IPS-20b (cell line): Measurements from ENCODE around the gene TNFRSF19.

Experiments
- H3K27ac ChIP-seq: one replicate; pipeline ENCODE4 v1.5.1; 2013; ENCODE audit warnings: low read length
- H3K27me3 ChIP-seq: 2 replicates; pipeline ENCODE4 v1.6.1; 2013; ENCODE audit warnings: mild to moderate bottlenecking, low read length, inconsistent platforms; ENCODE audit not compliant: insufficient read depth
- H3K36me3 ChIP-seq: 2 replicates; pipeline ENCODE4 v1.6.1; 2013; ENCODE audit warnings: low read depth, mild to moderate bottlenecking, inconsistent platforms, low read length, moderate library complexity; ENCODE audit not compliant: insufficient read depth
- H3K4me1 ChIP-seq: 2 replicates; pipeline ENCODE4 v1.6.1; 2013; ENCODE audit warnings: mild to moderate bottlenecking, control low read depth, inconsistent platforms, low read length, moderate library complexity; ENCODE audit not compliant: insufficient read depth
- H3K4me3 ChIP-seq: 2 replicates; pipeline ENCODE4 v1.5.1; 2013; ENCODE audit warnings: mild to moderate bottlenecking, low read length, inconsistent platforms
- H3K9ac ChIP-seq: 2 replicates; pipeline ENCODE4 v1.6.1; 2013; ENCODE audit warnings: low read depth, mild to moderate bottlenecking, inconsistent platforms, low read length, moderate library complexity
- H3K9me3 ChIP-seq: 2 replicates; pipeline ENCODE4 v1.6.1; 2013; ENCODE audit warnings: mild to moderate bottlenecking, low read depth, low read length, inconsistent platforms; ENCODE audit not compliant: insufficient read depth

Gene TNFRSF19

GRCh38 chr13:23697772-23698313 lies 127.6 kb downstream of the TNFRSF19 start:
- Histone ChIP-seq H3K4me3 (no peak overlapping the region), H3K9ac (no peak overlapping the region), H3K27me3 (no peaks in the 10 kb centered on the region), H3K4me1 (no peaks in the 10 kb centered on the region), H3K36me3 (no peaks in the 10 kb centered on the region), H3K9me3 (no peaks in the 10 kb centered on the region), H3K27ac (no peak overlapping the region)

DNA sequence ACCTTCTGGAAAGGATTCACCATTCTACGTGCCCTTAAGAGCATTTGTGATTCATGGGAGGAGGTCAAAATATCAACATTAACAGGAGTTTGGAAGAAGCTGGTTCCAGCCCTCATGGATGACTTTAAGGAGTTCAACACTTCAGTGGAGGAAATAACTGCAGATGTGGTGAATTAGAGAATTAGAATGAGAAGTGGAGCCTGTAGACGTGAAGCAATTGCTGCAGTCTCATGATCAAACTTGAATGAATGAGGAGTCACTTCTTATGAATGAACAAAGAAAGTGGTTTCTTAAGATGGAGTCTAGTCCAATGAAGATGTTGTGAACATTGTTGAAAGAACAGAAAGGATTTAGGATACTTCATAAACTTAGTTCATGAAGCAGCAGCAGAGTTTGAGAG lies 129.1 kb downstream of the TNFRSF19 start:
- no peaks in the 10 kb centered on the region for H3K36me3 ChIP-seq

GRCh38 chr13:23701186-23701585 lies 131.0 kb downstream of the TNFRSF19 start:
- no peaks in the 10 kb centered on the region for H3K9me3 ChIP-seq
- no peaks in the 10 kb centered on the region for H3K36me3 ChIP-seq
- H3K27ac ChIP-seq = no peak overlapping the region
- no peaks in the 10 kb centered on the region for H3K4me1 ChIP-seq
- H3K27me3 ChIP-seq = no peaks in the 10 kb centered on the region
- H3K4me3 ChIP-seq = no peak overlapping the region
- H3K9ac ChIP-seq = no peak overlapping the region

More for the DNA sequence above, 129.1 kb downstream of the TNFRSF19 start:
- Histone ChIP-seq H3K9ac (no peak overlapping the region), H3K27me3 (no peaks in the 10 kb centered on the region), H3K4me3 (no peak overlapping the region), H3K27ac (no peak overlapping the region), H3K4me1 (no peaks in the 10 kb centered on the region), H3K9me3 (no peaks in the 10 kb centered on the region)

DNA sequence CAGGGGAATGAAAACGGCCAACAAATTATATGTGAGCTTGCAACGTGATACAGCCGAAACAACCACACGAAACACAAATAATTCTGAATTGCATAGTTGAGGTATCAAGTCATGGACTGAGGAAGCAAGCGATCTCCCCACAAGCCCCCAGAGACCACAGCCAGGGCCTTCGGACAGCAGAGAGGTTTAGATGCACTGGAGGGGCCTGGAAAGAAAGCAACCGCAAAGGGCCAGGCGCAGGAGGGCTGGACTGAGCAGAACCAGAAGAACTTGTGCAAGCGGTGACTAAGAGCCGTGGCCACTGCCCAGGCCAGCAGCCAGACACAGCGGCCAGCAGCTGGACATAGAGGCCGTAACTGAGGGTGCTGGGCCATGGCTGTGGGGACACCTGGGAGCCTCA lies 131.4 kb downstream of the TNFRSF19 start:
- no peaks in the 10 kb centered on the region for H3K36me3 ChIP-seq
- no peaks in the 10 kb centered on the region for H3K27me3 ChIP-seq
- H3K4me3 ChIP-seq = no peak overlapping the region
- no peaks in the 10 kb centered on the region for H3K4me1 ChIP-seq
- H3K27ac ChIP-seq = no peak overlapping the region
- H3K9ac ChIP-seq = no peak overlapping the region
- H3K9me3 ChIP-seq = no peaks in the 10 kb centered on the region

GRCh38 chr13:23703246-23703860 lies 133.1 kb downstream of the TNFRSF19 start:
- Histone ChIP-seq H3K36me3 (no peaks in the 10 kb centered on the region), H3K4me1 (no peaks in the 10 kb centered on the region), H3K9ac (no peak overlapping the region), H3K27ac (no peak overlapping the region), H3K9me3 (no peaks in the 10 kb centered on the region), H3K27me3 (no peaks in the 10 kb centered on the region), H3K4me3 (no peak overlapping the region)

GRCh38 chr13:23705583-23705982 lies 135.4 kb downstream of the TNFRSF19 start:
- Histone ChIP-seq H3K4me3 (no peak overlapping the region), H3K27ac (no peak overlapping the region), H3K9me3 (no peaks in the 10 kb centered on the region), H3K4me1 (no peaks in the 10 kb centered on the region), H3K9ac (no peak overlapping the region), H3K36me3 (no peaks in the 10 kb centered on the region), H3K27me3 (no peaks in the 10 kb centered on the region)

DNA sequence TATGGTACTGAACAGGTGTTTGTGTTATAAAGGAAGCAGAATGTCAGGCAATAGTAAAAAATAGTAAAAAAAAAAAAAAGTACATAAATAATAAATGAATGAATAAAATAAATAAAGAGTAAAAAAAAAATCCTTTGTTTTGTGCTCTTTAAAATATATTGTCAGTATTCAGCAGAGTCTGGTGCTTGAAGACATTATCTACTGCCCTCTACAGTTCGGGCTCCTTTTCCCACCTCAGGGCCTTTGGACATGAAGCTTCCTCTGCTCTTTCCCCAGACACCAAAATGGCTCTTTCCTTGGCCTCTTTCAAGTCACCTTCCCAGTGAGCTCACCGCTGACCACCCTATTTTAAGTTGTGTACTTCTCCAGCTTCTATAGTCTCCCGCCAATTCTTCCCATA lies 137.5 kb downstream of the TNFRSF19 start:
- no peaks in the 10 kb centered on the region for H3K36me3 ChIP-seq

GRCh38 chr13:23709536-23709935 lies 139.3 kb downstream of the TNFRSF19 start:
- Histone ChIP-seq H3K27ac (no peak overlapping the region), H3K9ac (no peak overlapping the region), H3K4me3 (no peak overlapping the region), H3K4me1 (no peaks in the 10 kb centered on the region), H3K9me3 (peaks cover 2% of the 10 kb centered on the region; the same call in 1 of the 2 replicates), H3K36me3 (no peaks in the 10 kb centered on the region), H3K27me3 (no peaks in the 10 kb centered on the region)

More for the DNA sequence above, 137.5 kb downstream of the TNFRSF19 start:
- no peaks in the 10 kb centered on the region for H3K27me3 ChIP-seq
- no peak overlapping the region for H3K9ac ChIP-seq
- no peaks in the 10 kb centered on the region for H3K4me1 ChIP-seq
- no peak overlapping the region for H3K4me3 ChIP-seq
- no peaks in the 10 kb centered on the region for H3K9me3 ChIP-seq
- no peak overlapping the region for H3K27ac ChIP-seq

- Histone ChIP-seq H3K4me3 (no peak overlapping the region), H3K9me3 (peaks cover 2% of the 10 kb centered on the region; the same call in 1 of the 2 replicates), H3K27me3 (no peaks in the 10 kb centered on the region), H3K27ac (no peak overlapping the region), H3K4me1 (no peaks in the 10 kb centered on the region), H3K9ac (no peak overlapping the region), H3K36me3 (no peaks in the 10 kb centered on the region)
Observed at GRCh38 chr13:23710366-23710765, 140.2 kb downstream of the TNFRSF19 start.

DNA sequence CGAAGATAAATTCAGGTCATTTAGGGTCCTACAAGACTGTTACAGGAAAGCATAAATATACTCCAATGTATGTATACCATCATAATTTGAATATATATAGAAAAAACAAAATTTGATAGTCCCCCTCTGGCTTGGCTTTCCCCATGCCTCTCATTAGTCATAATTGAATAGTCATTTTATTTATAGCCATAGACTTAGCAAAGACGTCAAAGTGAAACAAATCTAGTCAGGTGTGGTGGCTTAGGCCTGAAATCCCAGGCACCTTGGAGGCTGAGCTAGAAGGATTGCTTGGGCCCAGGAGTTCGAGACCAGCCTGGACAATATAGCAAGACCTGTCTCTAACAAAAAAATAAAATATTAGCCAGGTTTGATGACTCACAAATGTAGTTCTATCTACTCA lies 141.1 kb downstream of the TNFRSF19 start:
- H3K36me3 ChIP-seq = no peaks in the 10 kb centered on the region
- peaks cover 2% of the 10 kb centered on the region; the same call in 1 of the 2 replicates for H3K9me3 ChIP-seq
- H3K4me3 ChIP-seq = no peak overlapping the region
- H3K27me3 ChIP-seq = no peaks in the 10 kb centered on the region
- H3K27ac ChIP-seq = no peak overlapping the region
- no peak overlapping the region for H3K9ac ChIP-seq
- no peaks in the 10 kb centered on the region for H3K4me1 ChIP-seq

GRCh38 chr13:23714672-23715071 lies 144.5 kb downstream of the TNFRSF19 start:
- Histone ChIP-seq H3K36me3 (no peaks in the 10 kb centered on the region), H3K27me3 (no peaks in the 10 kb centered on the region), H3K9ac (no peak overlapping the region), H3K4me1 (no peaks in the 10 kb centered on the region), H3K9me3 (peaks cover 2% of the 10 kb centered on the region; the same call in 1 of the 2 replicates), H3K27ac (no peak overlapping the region), H3K4me3 (no peak overlapping the region)

- Histone ChIP-seq H3K36me3 (no peaks in the 10 kb centered on the region), H3K9me3 (peaks cover 2% of the 10 kb centered on the region; the same call in 1 of the 2 replicates), H3K4me3 (no peak overlapping the region), H3K9ac (no peak overlapping the region), H3K27ac (no peak overlapping the region), H3K27me3 (no peaks in the 10 kb centered on the region), H3K4me1 (no peaks in the 10 kb centered on the region)
Observed at GRCh38 chr13:23715092-23715761, 145.0 kb downstream of the TNFRSF19 start.
